HTERT RPE-1 (cell line): ENCODE results near the gene TPCN2.

Experiments used
- in situ Hi-C: fragments of 300-500 bp; cut with MboI; formaldehyde crosslinking; loops from 4 replicates; pipeline ENCODE4 v1.14.3; 2020; ENCODE audit warnings: low sequenced_read_pairs

The TPCN2 gene

GRCh38 chr11:69158301-69159149, 109.8 kb downstream of the TPCN2 start:
- in situ Hi-C loops = no loop called here

- in situ Hi-C loops = no loop called here
Observed at GRCh38 chr11:69159150-69159852, 110.6 kb downstream of the TPCN2 start.

- in situ Hi-C loops = no loop called here
Observed at GRCh38 chr11:69160296-69161116, 111.8 kb downstream of the TPCN2 start.

- in situ Hi-C loops = no loop called here
Observed at GRCh38 chr11:69161117-69161407, 112.3 kb downstream of the TPCN2 start.

- in situ Hi-C loops = no loop called here
Observed at GRCh38 chr11:69162505-69162904, 113.8 kb downstream of the TPCN2 start.

GRCh38 chr11:69163842-69164241, 115.1 kb downstream of the TPCN2 start:
- in situ Hi-C loops = no loop called here

- in situ Hi-C loops = no loop called here
Observed at GRCh38 chr11:69164824-69165223, 116.1 kb downstream of the TPCN2 start.

GRCh38 chr11:69165775-69166174, 117.0 kb downstream of the TPCN2 start:
- in situ Hi-C loops = no loop called here

GRCh38 chr11:69166218-69167115, 117.7 kb downstream of the TPCN2 start:
- in situ Hi-C loops = no loop called here

- in situ Hi-C loops = no loop called here
Observed at GRCh38 chr11:69167130-69167915, 118.6 kb downstream of the TPCN2 start.

- in situ Hi-C loops = no loop called here
Observed at GRCh38 chr11:69167916-69168691, 119.4 kb downstream of the TPCN2 start.

GRCh38 chr11:69169479-69169878, 120.7 kb downstream of the TPCN2 start:
- in situ Hi-C loops = no loop called here

- in situ Hi-C loops = no loop called here
Observed at GRCh38 chr11:69170704-69171103, 122.0 kb downstream of the TPCN2 start.

GRCh38 chr11:69171476-69172240, 122.9 kb downstream of the TPCN2 start:
- in situ Hi-C loops = no loop called here

- in situ Hi-C loops = no loop called here
Observed at GRCh38 chr11:69172674-69173073, 123.9 kb downstream of the TPCN2 start.

GRCh38 chr11:69173331-69173730, 124.6 kb downstream of the TPCN2 start:
- in situ Hi-C loops = no loop called here

- in situ Hi-C loops = no loop called here
Observed at GRCh38 chr11:69173925-69174581, 125.3 kb downstream of the TPCN2 start.

- in situ Hi-C loops = no loop called here
Observed at GRCh38 chr11:69174841-69175240, 126.1 kb downstream of the TPCN2 start.
